Stimulated activated CD8-positive, alpha-beta memory T cell treated with anti-CD3 and anti-CD28 coated beads, Interleukin-12 subunit alpha, Interleukin-12 subunit beta, amount 100 ng/mL, for 4 hours (primary cell): ENCODE data around the gene PHLDB3.
"Not testable (repeated sequence)": the region's sequence is repeated elsewhere in the genome, so short reads cannot be mapped to it uniquely, and the experiment has no call there.

Experiments
- DNase-seq: peaks from one replicate; pipeline ENCODE4 v3.0.0-alpha.2; 2020; ENCODE audit warnings: low read depth

The PHLDB3 gene

DNA sequence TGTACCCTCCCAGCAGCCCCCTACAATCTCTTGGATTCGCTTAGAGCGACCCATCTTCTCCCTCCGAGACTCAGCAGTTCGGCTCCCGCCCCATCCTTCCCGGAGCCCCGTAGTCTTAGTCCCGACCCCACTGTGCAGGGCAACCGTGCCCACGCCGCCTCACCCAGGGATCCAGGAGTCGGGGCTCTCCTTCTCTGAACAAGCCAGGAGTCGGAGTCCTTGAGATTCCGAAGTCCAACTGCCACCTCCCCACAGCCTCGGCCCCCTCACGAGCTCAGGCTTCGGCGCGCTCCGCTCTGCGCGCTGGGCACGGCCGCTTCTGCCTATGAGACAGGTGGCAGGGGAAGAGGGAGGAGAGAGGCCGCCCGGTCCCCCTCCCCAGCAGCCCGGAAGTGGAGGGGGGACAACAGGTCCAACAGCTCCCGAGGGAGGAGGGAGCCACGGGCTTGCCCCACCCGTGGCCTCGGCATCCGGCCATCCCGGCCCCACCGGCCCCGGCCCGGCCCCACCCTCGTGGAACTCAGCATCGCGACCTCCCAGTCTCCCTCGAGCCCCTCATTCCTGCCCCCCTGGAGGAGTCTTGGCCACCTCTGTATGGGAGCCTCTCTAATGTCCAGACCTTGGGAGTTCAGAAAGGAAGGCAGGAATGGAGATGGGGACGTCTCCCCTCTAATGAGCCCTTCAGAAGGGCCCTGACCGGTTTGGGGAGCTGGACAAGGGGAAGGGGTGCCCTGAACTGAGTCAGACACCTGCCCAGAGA, at the start of gene PHLDB3:
Gene PHLDB3 (minus strand): TSS at position 321 of the 760 bp plus-strand sequence. CDS start 628 bp downstream, outside the sequence.
- DNase-seq: peak; percentile 35

DNA sequence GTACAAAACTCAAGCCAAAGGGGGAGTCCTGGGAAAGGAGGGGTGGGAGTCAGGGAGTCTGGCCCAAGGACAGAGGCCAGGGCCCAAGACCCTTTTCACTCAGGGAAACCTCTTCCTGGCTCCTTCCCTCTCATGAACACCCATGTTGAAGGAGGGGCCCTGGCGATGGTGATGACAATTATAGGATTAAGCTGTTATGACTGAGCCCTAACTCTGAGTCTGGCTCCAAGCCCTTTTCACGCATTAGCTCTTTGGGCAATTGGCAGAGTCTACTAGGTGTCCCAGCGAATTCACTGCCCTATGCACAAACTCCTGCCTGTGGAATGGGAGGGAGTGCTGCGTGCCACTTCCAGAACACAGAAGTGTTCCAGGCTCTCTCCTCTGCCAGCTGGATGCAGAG, 49.1 kb upstream of the PHLDB3 start:
- DNase-seq: no peak

DNA sequence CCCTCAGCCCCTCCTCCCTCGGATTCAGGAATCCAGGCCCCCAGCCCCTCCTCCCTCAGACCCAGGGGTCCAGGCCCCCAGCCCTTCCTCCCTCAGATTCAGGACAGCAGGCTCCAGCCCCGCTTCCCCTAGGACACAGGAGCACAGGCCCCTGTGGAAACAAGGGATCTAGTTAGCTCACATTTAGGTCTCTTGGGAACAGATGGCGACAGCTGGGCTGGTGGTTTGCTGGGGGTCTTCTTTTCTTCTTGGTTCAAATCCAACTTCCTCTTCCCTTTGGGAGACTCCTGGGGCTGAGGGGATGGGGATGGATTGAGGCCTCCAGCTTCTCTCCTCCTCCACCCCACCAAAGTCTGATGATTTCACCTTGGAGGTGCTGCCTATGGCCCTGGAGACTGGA, 48.1 kb upstream of the PHLDB3 start:
- no peak for DNase-seq

DNA sequence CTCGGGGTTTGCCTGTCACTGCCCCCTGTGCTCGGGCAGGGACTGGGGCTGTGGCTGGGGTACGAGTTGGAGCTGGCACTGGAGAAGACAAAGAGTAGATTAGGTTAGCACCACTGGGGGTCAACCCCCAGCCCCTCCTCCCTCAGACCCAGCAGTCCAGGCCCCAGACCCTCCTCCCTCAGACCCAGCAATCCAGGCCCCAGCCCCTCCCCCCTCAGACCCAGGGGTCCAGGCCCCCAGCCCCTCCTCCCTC, 47.6 kb upstream of the PHLDB3 start:
- no peak for DNase-seq

DNA sequence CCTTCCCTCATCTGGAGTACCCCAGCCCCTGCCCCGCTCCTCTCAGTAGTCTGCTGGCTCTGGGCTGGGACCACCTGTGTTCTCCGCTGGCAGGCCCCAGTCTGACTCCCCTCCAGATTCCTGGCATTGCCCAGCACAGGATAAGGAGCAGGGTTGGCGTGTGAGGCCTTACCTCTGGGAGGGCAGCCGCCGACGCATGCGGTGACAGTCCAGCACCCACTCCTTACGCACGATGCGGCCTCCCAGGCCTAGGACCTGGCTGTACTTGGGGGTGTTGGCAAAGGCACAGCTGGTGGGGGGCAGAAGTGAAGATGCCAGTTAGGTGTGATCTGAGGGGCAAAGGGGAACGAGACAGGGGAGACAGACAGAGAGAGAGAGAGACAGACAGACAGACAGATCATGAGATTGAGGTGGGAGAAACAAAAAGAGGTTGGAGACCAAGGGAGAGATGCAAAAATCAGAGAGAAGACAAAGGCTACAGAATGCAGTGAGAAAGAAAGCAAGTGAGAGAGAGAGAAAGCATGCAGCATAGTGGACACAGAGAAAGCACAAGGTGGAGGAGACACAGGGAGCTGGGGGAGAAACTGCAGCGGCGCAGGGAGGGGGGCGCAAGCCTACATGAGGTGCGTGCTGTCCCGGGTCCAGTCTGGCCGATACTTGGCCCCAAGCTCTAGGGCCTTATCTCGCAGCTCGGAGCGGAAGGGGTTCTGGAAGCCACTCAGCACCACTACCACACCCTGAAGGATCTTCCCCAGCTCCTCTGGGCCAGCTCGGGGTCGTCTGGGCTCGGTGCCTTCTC, 47.1 kb upstream of the PHLDB3 start:
- no peak for DNase-seq

DNA sequence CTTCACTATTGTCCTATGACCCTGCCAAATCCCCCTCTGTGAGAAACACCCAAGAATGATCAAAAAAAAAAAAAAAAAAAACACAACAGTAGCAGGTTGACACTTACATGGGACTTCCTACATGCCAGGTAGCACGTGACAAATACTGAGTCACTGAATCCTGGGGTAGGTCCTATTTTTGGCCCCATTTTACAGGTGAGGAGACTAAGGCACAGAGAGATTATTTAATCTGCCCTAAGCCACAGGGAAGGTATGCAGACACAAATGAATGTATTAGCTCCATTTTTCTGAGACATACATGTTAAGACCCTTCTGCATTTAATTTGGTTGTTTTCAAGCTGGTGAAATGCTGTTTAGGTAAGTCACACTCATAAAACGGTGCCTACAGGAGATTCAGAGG, 44.2 kb upstream of the PHLDB3 start:
- no peak for DNase-seq

DNA sequence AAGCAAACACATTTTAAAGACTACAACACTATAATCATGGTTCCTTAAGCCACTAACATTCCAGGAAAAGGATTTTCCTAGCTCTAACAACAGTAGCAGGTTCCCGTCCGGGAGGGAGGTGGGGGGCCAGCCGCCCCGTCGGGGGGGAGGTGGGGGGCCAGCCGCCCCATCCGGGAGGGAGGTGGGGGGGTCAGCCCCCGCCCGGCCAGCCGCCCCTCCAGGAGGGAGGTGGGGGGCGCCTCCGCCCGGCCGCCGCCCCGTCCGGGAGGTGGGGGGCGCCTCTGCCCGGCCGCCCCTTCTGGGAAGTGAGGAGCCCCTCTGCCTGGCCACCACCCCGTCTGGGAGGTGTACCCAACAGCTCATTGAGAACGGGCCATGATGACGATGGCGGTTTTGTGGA, 43.4 kb upstream of the PHLDB3 start:
- not testable (repeated sequence) for DNase-seq

DNA sequence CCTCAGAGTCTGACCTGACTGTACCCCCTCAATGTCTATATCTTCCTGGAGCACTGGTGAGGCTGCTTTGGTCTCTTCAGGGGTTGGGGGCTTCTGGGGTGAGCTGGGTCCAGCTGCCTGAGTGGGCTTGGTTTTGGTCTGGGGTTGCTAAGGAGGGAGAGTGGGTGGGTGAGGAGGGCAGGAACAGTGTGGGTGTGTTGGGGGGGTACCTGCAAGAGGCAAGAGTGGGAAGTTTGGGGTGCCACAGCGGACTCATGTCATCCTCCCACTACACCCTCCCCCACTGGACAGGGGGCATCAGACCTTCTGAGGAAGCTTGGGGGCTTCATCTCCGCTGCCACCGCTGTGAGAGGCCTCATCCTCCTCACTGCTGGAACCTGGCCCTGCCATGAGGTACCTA, 42.0 kb upstream of the PHLDB3 start:
- DNase-seq: no peak

DNA sequence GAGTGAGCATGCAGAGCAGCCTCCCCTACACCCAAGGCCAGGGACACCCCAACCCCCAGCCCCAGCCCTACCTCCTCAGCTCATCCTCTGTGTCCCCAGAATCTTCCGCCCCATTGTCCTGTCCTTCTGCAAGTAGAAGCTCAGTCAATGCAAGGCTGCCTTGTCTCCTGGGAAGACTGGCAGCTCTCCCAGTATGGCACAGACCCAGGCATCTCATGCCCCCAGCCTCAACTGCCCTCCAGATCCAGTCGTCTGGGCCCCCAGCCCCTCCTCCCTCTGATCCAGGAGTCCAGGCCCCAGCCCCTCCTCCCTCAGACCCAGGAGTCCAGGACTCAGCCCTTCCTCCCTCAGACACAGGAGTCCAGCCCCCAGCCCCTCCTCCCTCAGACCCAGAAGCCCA, 41.4 kb upstream of the PHLDB3 start:
- no peak for DNase-seq

DNA sequence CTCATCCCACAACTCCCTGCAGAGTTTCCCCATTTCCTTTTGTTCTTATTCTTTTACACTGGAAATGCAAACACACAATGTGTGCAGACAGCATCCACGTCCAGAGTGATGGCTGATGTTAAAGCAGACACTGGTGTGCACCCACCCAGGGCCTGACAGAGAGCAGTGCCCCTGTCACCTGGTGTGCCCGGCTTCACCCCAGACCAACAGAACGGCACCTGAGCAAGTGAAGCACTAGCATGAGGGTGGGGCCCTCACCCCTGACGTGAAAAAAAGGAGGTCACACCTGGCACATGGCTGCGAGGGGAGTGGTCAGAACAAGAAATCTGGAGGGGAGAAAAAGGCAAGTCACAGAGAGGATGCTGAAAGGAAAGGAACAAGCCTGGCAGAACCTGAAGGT, 40.7 kb upstream of the PHLDB3 start:
- no peak for DNase-seq

DNA sequence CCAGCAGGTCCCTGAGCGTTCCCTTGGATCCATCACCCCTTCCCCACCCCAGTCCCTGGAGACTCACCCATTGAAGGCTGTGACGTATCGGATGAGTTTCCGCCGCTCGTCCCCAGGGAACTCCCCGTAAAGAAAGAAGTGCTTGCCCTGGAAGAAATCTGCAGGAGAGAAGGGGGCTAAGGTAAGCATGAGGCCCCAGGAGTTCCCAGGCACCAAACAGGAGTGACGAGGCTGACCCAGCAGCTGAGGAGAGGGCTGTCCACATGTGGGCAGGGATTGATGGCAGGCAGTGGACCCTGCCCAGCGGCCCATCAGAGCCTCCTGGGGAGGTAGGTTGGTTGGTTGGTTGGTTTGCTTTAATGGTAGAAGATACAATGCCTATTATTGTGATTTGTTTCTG, 39.5 kb upstream of the PHLDB3 start:
- DNase-seq: no peak

DNA sequence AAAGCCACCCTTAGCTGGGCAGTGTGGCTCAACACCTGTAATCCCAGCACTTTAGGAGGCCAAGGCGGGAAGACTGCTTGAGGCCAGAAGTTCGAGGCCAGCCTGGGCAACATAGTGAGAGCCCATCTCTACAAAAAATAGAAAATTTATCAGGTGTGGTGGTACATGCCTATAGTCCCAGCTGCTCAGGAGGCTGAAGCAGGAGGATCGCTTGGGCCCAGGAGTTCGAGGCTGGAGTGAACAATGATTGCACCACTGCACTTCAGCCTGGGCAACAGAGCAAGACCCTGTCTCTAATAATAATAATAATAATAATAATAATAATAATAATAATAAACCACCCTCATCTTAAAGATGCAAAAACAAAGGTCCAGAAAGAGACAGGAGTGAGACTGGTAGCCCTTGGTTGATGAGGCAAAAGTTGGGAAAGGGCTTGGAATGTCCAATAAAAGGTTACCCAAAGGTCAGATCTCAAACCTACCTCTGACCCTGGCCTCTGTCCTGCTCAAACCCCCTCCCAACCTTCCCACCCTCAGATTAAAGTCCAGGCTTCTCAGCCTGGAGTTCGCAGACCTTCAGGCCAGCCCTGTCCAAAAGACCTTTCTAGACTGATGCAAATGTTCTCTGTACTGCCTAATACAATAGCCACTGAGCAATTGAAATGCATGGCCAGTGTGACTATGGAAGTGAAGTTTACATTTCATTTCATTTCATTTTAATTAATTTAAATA, 37.5 kb upstream of the PHLDB3 start:
- no peak for DNase-seq

DNA sequence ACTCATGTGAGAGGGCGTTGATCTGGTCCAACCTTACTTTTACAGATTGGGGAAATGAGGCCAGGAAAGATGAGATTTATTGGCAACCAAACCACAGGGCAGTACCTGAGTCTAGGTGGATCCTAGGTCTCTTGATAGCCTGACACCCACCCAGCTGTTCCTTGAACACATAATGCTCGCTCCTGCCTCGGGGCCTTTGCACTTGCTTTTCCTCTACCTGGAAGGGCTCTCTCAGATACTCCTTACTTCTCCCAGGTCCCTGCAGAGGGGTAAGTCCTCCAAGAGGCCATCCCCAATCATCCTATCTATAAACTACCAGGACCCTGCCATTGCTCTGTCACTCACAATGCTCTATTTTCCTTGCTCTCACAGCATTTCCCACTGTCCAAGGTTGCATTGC, 35.8 kb upstream of the PHLDB3 start:
- no peak for DNase-seq

DNA sequence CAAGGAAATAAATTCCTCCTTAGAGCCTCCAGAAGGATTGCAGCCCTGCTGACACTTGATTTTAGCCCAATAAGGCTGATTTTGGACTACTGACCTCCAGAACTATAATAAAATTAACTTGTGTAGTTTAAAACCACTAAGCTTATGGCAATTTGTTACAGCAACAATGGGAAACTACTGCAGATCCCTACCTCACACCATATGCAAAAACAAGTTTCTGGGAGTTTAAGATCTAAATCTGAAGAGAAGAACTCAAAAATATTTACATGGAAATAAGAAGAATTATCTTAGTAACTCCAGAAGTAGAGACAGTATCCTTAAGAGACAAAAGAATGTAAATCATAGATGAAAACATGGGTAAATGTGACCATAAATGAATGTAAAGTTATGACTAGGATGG, 34.4 kb upstream of the PHLDB3 start:
- DNase-seq: no peak

DNA sequence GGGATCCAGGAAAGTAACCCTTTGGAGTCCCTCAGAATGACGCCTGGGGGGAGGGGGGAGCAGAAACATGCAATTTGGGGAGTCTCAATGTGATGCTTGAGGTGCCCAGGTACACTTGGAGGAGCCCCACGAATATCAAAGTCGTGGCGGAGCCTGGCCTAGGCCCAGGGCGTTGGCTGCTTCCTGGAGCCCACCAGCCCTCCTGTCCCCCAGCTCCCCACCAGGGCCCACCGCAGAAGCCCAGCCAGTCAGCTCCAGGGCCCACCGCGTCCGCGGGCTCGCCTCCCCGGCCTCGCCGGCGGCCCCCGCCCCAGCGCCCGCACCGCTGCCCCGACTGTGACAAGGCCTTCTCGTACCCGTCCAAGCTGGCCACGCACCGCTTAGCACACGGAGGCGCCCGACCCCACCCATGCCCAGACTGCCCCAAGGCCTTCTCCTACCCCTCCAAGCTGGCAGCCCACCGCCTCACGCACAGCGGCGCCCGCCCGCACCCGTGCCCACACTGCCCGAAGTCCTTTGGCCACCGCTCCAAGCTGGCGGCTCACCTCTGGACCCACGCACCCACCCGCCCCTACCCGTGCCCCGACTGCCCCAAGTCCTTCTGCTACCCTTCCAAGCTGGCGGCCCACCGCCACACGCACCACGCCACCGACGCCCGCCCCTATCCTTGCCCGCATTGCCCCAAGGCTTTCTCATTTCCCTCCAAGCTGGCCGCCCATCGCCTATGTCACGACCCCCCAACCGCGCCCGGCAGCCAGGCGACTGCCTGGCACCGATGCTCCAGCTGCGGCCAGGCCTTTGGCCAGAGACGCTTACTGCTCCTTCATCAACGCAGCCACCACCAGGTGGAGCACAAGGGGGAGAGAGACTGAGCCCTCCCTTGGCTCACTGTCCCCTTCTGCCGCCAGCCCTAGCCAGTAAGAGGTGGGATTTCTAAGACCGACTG, 30.5 kb upstream of the PHLDB3 start:
- no peak for DNase-seq

DNA sequence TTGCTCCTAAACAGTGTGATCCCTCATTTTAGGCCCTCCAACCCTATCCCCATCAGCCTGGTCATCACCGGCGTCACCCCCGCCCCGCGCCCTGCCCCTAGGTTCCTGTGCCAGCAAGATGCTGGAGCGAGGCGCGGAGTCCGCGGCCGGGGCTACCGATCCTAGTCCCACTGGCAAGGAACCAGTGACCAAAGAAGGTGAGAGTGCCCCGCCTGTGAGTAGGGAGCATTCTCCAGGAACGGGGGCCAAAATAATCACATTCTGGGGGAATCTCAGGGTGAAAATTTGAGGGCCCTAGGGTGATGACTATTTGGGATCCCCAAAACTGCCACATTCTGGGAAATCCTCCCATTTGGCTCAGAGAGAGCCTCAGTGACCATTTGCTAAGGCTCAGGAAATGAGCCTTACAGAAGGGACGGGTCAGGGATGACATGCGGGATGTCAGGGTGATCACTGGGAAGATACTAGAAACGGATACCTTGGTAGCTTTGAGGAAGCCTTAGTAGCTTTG, 29.8 kb upstream of the PHLDB3 start:
- DNase-seq: no peak

DNA sequence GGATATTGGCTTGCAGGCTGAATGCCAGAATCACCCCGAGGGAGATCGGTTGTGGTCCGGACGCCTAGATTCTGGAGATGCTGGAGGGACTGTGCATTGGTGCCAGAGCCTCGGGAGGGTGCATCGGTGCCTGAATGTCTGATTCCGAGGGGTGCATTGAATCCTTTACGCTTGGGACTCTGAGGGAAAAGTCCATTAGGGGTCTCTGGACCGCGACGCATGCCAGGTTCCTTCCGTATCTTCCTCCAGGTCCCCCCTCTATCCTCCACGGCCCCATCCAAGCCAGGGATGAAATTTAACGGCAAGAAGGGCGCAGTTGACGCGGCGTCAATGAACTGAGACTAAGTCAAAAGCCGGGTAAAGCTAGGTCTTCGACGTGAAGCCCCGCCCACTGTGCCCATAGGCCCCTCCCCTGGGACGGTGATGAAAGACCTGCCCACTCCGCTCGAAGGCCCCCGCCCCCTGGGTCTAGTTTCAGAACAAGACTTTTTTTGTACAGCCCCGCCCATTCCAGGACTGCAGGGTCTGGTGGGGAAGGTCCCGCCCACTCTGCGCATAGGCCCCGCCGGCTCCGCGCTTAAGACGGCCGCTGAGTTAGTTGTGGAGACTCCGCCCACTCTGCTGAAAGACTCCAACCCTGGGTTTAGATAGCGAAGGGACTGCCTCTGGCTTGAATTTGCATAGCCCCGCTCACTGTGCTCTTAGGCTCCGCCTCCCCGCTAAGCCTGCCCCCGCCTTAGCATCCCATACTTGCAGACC, 29.2 kb upstream of the PHLDB3 start:
- DNase-seq: peak; percentile 79

DNA sequence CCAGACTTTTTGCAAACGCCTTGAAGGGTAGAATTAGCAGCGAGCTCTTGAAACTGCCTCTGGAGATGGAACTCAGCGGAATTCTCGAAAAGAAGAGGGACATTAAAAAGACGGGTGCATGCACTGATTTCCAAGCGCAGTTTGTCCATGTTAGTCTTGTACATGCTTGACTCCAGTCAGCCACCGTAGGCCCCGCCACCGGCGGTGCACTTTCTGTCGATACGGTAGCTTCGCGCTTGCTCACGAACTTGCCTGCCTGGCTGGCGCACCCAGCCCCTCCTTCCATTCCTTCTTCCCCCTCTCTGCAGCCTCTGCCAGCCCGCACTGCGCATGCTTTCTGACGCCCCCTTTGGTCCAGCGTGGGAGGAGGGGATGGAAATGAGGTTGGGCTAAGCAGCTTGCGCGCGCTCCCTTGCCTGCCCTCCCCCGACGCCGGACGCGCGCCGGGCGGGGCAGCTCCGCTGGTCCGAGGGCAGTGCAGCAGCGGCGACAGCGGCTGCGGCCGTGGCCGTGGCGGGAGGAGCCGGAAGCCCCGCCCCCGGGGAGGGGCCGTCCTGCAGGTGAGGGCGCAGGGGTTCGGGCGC, 28.5 kb upstream of the PHLDB3 start, which contains the start of gene ZNF575:
Gene ZNF575 (plus strand): TSS at position 227 of the 584 bp plus-strand sequence. CDS start 1,235 bp downstream, outside the sequence.
- peak; percentile 72 for DNase-seq

DNA sequence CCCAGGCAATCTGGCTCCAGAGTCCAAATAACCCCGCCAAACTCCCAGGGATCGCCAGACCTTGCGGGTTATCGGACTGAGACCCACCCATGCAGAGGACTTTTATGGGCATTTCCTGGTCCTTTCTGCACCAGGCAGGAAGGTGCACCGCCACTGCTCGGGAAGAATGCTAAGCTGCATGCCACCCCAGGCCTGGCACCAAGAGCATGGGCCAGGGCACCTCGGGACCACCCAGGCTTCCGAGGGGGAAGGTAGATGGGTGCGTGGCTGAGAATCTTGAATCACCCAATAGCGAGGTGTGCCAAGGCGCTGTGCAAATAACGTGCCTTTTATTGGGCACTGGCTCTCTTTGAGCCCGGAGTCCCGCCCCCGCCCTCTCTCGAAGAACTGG, 28.0 kb upstream of the PHLDB3 start:
- DNase-seq: no peak

DNA sequence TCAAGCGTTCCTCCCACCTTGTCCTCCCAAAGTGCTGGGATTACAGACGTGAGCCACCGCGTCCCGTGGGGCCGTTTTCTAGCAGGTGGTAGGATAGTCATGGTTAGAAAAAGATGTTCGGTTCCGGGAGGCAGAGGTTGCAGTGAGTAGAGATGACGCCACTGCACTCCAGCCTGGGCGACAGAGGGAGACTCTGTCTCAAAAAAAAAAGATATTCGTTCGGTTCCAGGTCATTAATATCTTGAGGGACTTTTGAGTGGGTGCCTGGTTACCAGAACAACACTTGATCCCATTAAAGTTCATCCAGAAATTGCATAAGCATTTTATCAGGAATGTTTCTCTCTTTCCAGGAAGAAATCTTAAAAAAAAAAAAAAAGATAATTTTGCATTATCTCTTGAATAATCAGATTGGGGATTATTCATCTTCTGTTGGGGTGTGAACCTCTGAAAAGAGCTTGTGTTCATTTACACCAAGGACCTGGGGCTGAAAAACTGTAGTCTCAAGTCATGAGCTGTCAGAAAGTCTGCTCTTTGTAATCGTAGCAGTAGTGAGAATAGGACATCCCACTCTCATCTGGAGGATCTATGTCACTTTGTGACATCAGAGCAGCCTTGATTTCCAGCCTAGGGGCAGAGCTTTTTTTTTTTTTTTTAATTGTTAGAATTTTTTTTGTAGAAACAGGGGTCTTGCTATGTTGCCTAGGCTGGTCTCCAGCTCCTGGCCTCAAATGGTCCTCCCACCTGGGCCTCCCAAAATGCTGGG, 23.5 kb upstream of the PHLDB3 start:
- DNase-seq: no peak
